ENCODE data around the gene MAP2K2.
A peak's percentile ranks its signal among the peaks of the same experiment; 100 is the strongest.

The MAP2K2 gene

GRCh38 chr19:4140237-4140711, 16.4 kb upstream of the MAP2K2 start:
- H3F3A ChIP-seq (ENCODE audit: low read depth): no peaks in the 10 kb centered on the region
- no peaks in the 10 kb centered on the region for H3K79me2 ChIP-seq (ENCODE audit: insufficient read depth, low read length)
- no peaks in the 10 kb centered on the region for H3K9me2 ChIP-seq (replicated peaks; ENCODE audit: low read depth, low read length)
- H4K20me1 ChIP-seq (ENCODE audit: insufficient read depth, low read length, poor library complexity, severe bottlenecking): no peaks in the 10 kb centered on the region
- H3K4me2 ChIP-seq (ENCODE audit: low read depth, low read length, poor library complexity, severe bottlenecking): peak overlapping the region; percentile 28
- H3K4me3 ChIP-seq (ENCODE audit: low read length, poor library complexity, severe bottlenecking): no peak overlapping the region
- H3K4me1 ChIP-seq (ENCODE audit: insufficient read depth, low read length, poor library complexity, severe bottlenecking): no peaks in the 10 kb centered on the region
- TF ChIP-seq CTCF (conservative IDR thresholded peaks at IDR 0.05; ENCODE audit: low read length): peak; percentile 61
- TF ChIP-seq EZH2phosphoT487 (IDR thresholded peaks at IDR 0.05; ENCODE audit: borderline replicate concordance): no peak
- no peaks in the 10 kb centered on the region for H3K36me3 ChIP-seq (ENCODE audit: insufficient read depth, low read length)
- no peaks in the 10 kb centered on the region for H3K9me3 ChIP-seq (ENCODE audit: insufficient read depth, low read depth, low read length)
- H3K9ac ChIP-seq (ENCODE audit: low read depth, low read length, poor library complexity, severe bottlenecking): no peak overlapping the region
- H2AFZ ChIP-seq (ENCODE audit: low read length): peak overlapping the region; percentile 53
- no peaks in the 10 kb centered on the region for H3K27me3 ChIP-seq (ENCODE audit: insufficient read depth, low read length, poor library complexity, severe bottlenecking)

GRCh38 chr19:4139614-4140236, 15.8 kb upstream of the MAP2K2 start:
- H3K9me2 ChIP-seq (replicated peaks; ENCODE audit: low read depth, low read length): no peaks in the 10 kb centered on the region
- H3K36me3 ChIP-seq (ENCODE audit: insufficient read depth, low read length): no peaks in the 10 kb centered on the region
- no peaks in the 10 kb centered on the region for H3K4me1 ChIP-seq (ENCODE audit: insufficient read depth, low read length, poor library complexity, severe bottlenecking)
- TF ChIP-seq CTCF (conservative IDR thresholded peaks at IDR 0.05; ENCODE audit: low read length): peak; percentile 84
- TF ChIP-seq EZH2phosphoT487 (IDR thresholded peaks at IDR 0.05; ENCODE audit: borderline replicate concordance): no peak
- no peaks in the 10 kb centered on the region for H3K27me3 ChIP-seq (ENCODE audit: insufficient read depth, low read length, poor library complexity, severe bottlenecking)
- no peak overlapping the region for H3K9ac ChIP-seq (ENCODE audit: low read depth, low read length, poor library complexity, severe bottlenecking)
- no peaks in the 10 kb centered on the region for H4K20me1 ChIP-seq (ENCODE audit: insufficient read depth, low read length, poor library complexity, severe bottlenecking)
- peak overlapping the region; percentile 28 for H3K4me2 ChIP-seq (ENCODE audit: low read depth, low read length, poor library complexity, severe bottlenecking)
- no peak overlapping the region for H2AFZ ChIP-seq (ENCODE audit: low read length)
- no peaks in the 10 kb centered on the region for H3F3A ChIP-seq (ENCODE audit: low read depth)
- H3K4me3 ChIP-seq (ENCODE audit: low read length, poor library complexity, severe bottlenecking): no peak overlapping the region
- H3K9me3 ChIP-seq (ENCODE audit: insufficient read depth, low read depth, low read length): no peaks in the 10 kb centered on the region
- no peaks in the 10 kb centered on the region for H3K79me2 ChIP-seq (ENCODE audit: insufficient read depth, low read length)

- Histone ChIP-seq H3K4me2 (ENCODE audit: low read depth, low read length, poor library complexity, severe bottlenecking) (no peak overlapping the region), H3K36me3 (ENCODE audit: insufficient read depth, low read length) (no peaks in the 10 kb centered on the region), H2AFZ (ENCODE audit: low read length) (no peak overlapping the region), H4K20me1 (ENCODE audit: insufficient read depth, low read length, poor library complexity, severe bottlenecking) (no peaks in the 10 kb centered on the region), H3K9ac (ENCODE audit: low read depth, low read length, poor library complexity, severe bottlenecking) (no peak overlapping the region), H3F3A (ENCODE audit: low read depth) (no peaks in the 10 kb centered on the region), H3K9me2 (replicated peaks; ENCODE audit: low read depth, low read length) (no peaks in the 10 kb centered on the region), H3K9me3 (ENCODE audit: insufficient read depth, low read depth, low read length) (no peaks in the 10 kb centered on the region), H3K27me3 (ENCODE audit: insufficient read depth, low read length, poor library complexity, severe bottlenecking) (no peaks in the 10 kb centered on the region), H3K4me1 (ENCODE audit: insufficient read depth, low read length, poor library complexity, severe bottlenecking) (no peaks in the 10 kb centered on the region), H3K79me2 (ENCODE audit: insufficient read depth, low read length) (no peaks in the 10 kb centered on the region), H3K4me3 (ENCODE audit: low read length, poor library complexity, severe bottlenecking) (no peak overlapping the region)
- TF ChIP-seq EZH2phosphoT487 (IDR thresholded peaks at IDR 0.05; ENCODE audit: borderline replicate concordance): no peak
- no peak for TF ChIP-seq CTCF (conservative IDR thresholded peaks at IDR 0.05; ENCODE audit: low read length)
Observed at GRCh38 chr19:4138445-4138844, 14.5 kb upstream of the MAP2K2 start.

Data from Loucy (cell line).